ENCODE measurements around the gene WFIKKN1.

The WFIKKN1 gene

GRCh38 chr16:667780-668518 lies 37.2 kb downstream of the WFIKKN1 start, which contains the start of gene RHOT2 (continued):
- TF ChIP-seq IKZF3 (tag by site-specific recombination; IDR thresholded peaks at IDR 0.05) = 0 out of 2 replicates have a peak, but pooled peaks have one; percentile 29
- TF ChIP-seq ZNF239 (tag by site-specific recombination; IDR thresholded peaks at IDR 0.05) = no peak
- TF ChIP-seq ZNF449 (tag by site-specific recombination; IDR thresholded peaks at IDR 0.05) = no peak
- TF ChIP-seq ZNF600 (tag by site-specific recombination; IDR thresholded peaks at IDR 0.05) = no peak
- no peak for TF ChIP-seq ZNF157 (tag by site-specific recombination; IDR thresholded peaks at IDR 0.05)
- TF ChIP-seq ZFP69B (tag by site-specific recombination; IDR thresholded peaks at IDR 0.05) = no peak
- TF ChIP-seq ELK4 (IDR thresholded peaks at IDR 0.05; ENCODE audit: borderline replicate concordance, low read depth, low read length) = peak; percentile 31; the same call in 1 of the 2 replicates
- no peak for TF ChIP-seq HOXC10 (CRISPR knock-in tag; IDR thresholded peaks at IDR 0.05)
- no peak for TF ChIP-seq KLF16 (tag by site-specific recombination; IDR thresholded peaks at IDR 0.05)
- TF ChIP-seq ZNF121 (tag by site-specific recombination; IDR thresholded peaks at IDR 0.05) = no peak
- TF ChIP-seq ZSCAN16 (tag by site-specific recombination; IDR thresholded peaks at IDR 0.05) = no peak
- peak; percentile 89 for TF ChIP-seq SCRT1 (tag by site-specific recombination; IDR thresholded peaks at IDR 0.05; ENCODE audit: borderline replicate concordance)
- TF ChIP-seq ZNF19 (tag by site-specific recombination; IDR thresholded peaks at IDR 0.05; ENCODE audit: low read depth) = no peak
- no peak for TF ChIP-seq PRDM6 (tag by site-specific recombination; IDR thresholded peaks at IDR 0.05)
- no peak for TF ChIP-seq ZBTB49 (tag by site-specific recombination; IDR thresholded peaks at IDR 0.05; ENCODE audit: low read depth)
- no peak for TF ChIP-seq ZNF133 (tag by site-specific recombination; IDR thresholded peaks at IDR 0.05)
- TF ChIP-seq ZFP37 (tag by site-specific recombination; IDR thresholded peaks at IDR 0.05) = no peak
- TF ChIP-seq ZBTB10 (tag by site-specific recombination; IDR thresholded peaks at IDR 0.05) = 0 out of 2 replicates have a peak, but pooled peaks have one; percentile 32
- no peak for TF ChIP-seq ZNF544 (tag by site-specific recombination; IDR thresholded peaks at IDR 0.05)
- TF ChIP-seq ZNF488 (tag by site-specific recombination; IDR thresholded peaks at IDR 0.05) = no peak
- TF ChIP-seq ZNF645 (tag by site-specific recombination; IDR thresholded peaks at IDR 0.05) = no peak
- TF ChIP-seq TCF7L2 (IDR thresholded peaks at IDR 0.05; ENCODE audit: borderline replicate concordance, low read depth, low read length) = no peak
- TF ChIP-seq ZNF624 (tag by site-specific recombination; IDR thresholded peaks at IDR 0.05) = no peak
- 0 out of 2 replicates have a peak, but pooled peaks have one; percentile 26 for TF ChIP-seq SP7 (tag by site-specific recombination; IDR thresholded peaks at IDR 0.05)
- TF ChIP-seq ZNF423 (tag by site-specific recombination; IDR thresholded peaks at IDR 0.05) = no peak
- no peak for TF ChIP-seq ZSCAN23 (tag by site-specific recombination; IDR thresholded peaks at IDR 0.05)
- no peak for TF ChIP-seq ZNF513 (tag by site-specific recombination; IDR thresholded peaks at IDR 0.05)

All from HEK293 (cell line).